Panc1 (cell line): ENCODE measurements around the gene RXYLT1. TPM values are rescaled to one million over a fixed set of nuclear protein-coding genes. Genes with fewer than 3 reads are reported as not detected.
A peak's percentile ranks its signal among the peaks of the same experiment; 100 is the strongest.

Experiments
- ATAC-seq: fragments of 200-7000 bp; cut with Tn5 transposase; 2 replicates; pipeline ENCODE4 v1.9.1; 2020; ENCODE audit warnings: mild to moderate bottlenecking, moderate library complexity
- BruUV-seq: library from RNA; stranded (reverse); fragments of 400-500 nt; replicated peaks from 2 replicates; lab custom pipeline; 2021; lab: Mats Ljungman, UMichigan
- CTCF ChIA-PET: fragments of 300-600 bp; sonication (Branson Sonifier 250); formaldehyde crosslinking; loops from one replicate; lab custom pipeline; 2022; ENCODE audit warnings: antibody characterized with exemption; lab: Charles Lee
- POLR2A ChIA-PET: fragments of 300-600 bp; sonication (Branson Sonifier 250); formaldehyde crosslinking; loops from one replicate; lab custom pipeline; 2022; ENCODE audit warnings: antibody characterized with exemption; lab: Charles Lee
- DNase-seq: peaks from one replicate; pipeline ENCODE4 v3.0.0-alpha.2; 2010; ENCODE audit warnings: low read depth, low spot score
- H3K27ac ChIP-seq: 2 replicates; pipeline ENCODE4 v1.5.1; 2011; ENCODE audit warnings: mild to moderate bottlenecking, low read length, inconsistent platforms
- H3K27me3 ChIP-seq: fragments of 200-500 bp; sonication (Bioruptor generic); 2 replicates; pipeline ENCODE4 v1.6.0; 2014; ENCODE audit warnings: low read length, inconsistent platforms; ENCODE audit not compliant: control insufficient read depth, insufficient read depth
- H3K36me3 ChIP-seq: fragments of 200-500 bp; sonication (Bioruptor generic); 2 replicates; pipeline ENCODE4 v1.5.1; 2014; ENCODE audit warnings: inconsistent platforms, mild to moderate bottlenecking, low read length, moderate library complexity; ENCODE audit not compliant: control insufficient read depth, insufficient read depth
- H3K4me1 ChIP-seq: 2 replicates; pipeline ENCODE4 v1.5.1; 2011; ENCODE audit warnings: inconsistent platforms, mild to moderate bottlenecking, low read length, moderate library complexity; ENCODE audit not compliant: control insufficient read depth, insufficient read depth
- H3K4me3 ChIP-seq, 2 experiments: 2 replicates each; pipeline ENCODE4 v1.5.1; 2011 to 2012; ENCODE audit warnings: low read depth in 2 of 2, low read length in 2 of 2, mild to moderate bottlenecking in 2 of 2, inconsistent platforms in 1 of 2, moderate library complexity in 1 of 2
- H3K9me3 ChIP-seq: fragments of 200-500 bp; sonication (Bioruptor generic); 2 replicates; pipeline ENCODE4 v1.5.1; 2014; ENCODE audit warnings: low read depth, mild to moderate bottlenecking, inconsistent platforms, low read length, moderate library complexity; ENCODE audit not compliant: control insufficient read depth, insufficient read depth
- POLR2AphosphoS5 ChIP-seq: IDR thresholded peaks from 2 replicates; pipeline ENCODE4 v1.6.1; 2012; ENCODE audit warnings: mild to moderate bottlenecking, low read depth, low read length, moderate library complexity
- REST ChIP-seq, 2 experiments: IDR thresholded peaks; 2 replicates each; pipeline ENCODE4 v1.6.1; 2011 to 2012; ENCODE audit warnings: low read depth in 2 of 2, control low read depth in 1 of 2, low read length in 1 of 2, mild to moderate bottlenecking in 1 of 2, moderate library complexity in 1 of 2; ENCODE audit not compliant: insufficient read depth in 1 of 2
- SIN3A ChIP-seq: IDR thresholded peaks from 2 replicates; pipeline ENCODE4 v1.6.1; 2012; ENCODE audit warnings: low read depth, mild to moderate bottlenecking, low read length, moderate library complexity, borderline replicate concordance; ENCODE audit not compliant: insufficient read depth
- TCF7L2 ChIP-seq: IDR thresholded peaks from 2 replicates; pipeline ENCODE4 v1.6.1; 2011; ENCODE audit warnings: mild to moderate bottlenecking, low read depth, low read length, inconsistent platforms
- in situ Hi-C: cut with HindIII; loops from 2 replicates; pipeline ENCODE4 v1.10.0; 2016; ENCODE audit warnings: low sequenced_read_pairs, low pct_unique_long_range_greater_than_20kb
- intact Hi-C: fragments of 100-400 bp; cut with micrococcal nuclease; formaldehyde crosslinking; loops from one replicate; pipeline ENCODE4 v1.10.0; 2022; ENCODE audit not compliant: unreplicated experiment
- total RNA-seq: library from RNA; stranded (reverse); gene quantifications from one replicate; pipeline ENCODE4 v1.2.1, GENCODE V29; 2021; ENCODE audit not compliant: unreplicated experiment
- TF ChIP-seq, protein P1 (sequence below): fragments of 450-650 bp; IDR thresholded peaks from 2 replicates; pipeline ENCODE4 v1.5.1; 2017; ENCODE audit warnings: mild to moderate bottlenecking

Gene RXYLT1
- total RNA-seq, 1 experiment from 2014 or later, result 20.3 TPM

GRCh38 chr12:63823040-63823439 is 43.3 kb downstream of the RXYLT1 start:
- Histone ChIP-seq H3K27ac (no peak overlapping the region), H3K36me3 (no peaks in the 10 kb centered on the region), H3K9me3 (no peaks in the 10 kb centered on the region), H3K4me1 (no peaks in the 10 kb centered on the region), H3K27me3 (no peaks in the 10 kb centered on the region), H3K4me3 (no peak overlapping the region)
- DNase-seq (no peak), ATAC-seq (no peak)
- no peak for TF ChIP-seq REST (IDR thresholded peaks at IDR 0.05; ENCODE audit: insufficient read depth in 1 of 2, low read depth in 2 of 2, low read length in 1 of 2)
- TF ChIP-seq TCF7L2, result no peak
- no peak for TF ChIP-seq POLR2AphosphoS5
- TF ChIP-seq SIN3A, result no peak
- TF ChIP-seq, protein P1, sequence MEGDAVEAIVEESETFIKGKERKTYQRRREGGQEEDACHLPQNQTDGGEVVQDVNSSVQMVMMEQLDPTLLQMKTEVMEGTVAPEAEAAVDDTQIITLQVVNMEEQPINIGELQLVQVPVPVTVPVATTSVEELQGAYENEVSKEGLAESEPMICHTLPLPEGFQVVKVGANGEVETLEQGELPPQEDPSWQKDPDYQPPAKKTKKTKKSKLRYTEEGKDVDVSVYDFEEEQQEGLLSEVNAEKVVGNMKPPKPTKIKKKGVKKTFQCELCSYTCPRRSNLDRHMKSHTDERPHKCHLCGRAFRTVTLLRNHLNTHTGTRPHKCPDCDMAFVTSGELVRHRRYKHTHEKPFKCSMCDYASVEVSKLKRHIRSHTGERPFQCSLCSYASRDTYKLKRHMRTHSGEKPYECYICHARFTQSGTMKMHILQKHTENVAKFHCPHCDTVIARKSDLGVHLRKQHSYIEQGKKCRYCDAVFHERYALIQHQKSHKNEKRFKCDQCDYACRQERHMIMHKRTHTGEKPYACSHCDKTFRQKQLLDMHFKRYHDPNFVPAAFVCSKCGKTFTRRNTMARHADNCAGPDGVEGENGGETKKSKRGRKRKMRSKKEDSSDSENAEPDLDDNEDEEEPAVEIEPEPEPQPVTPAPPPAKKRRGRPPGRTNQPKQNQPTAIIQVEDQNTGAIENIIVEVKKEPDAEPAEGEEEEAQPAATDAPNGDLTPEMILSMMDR, result no peak
- in situ Hi-C loops (no loop called here), intact Hi-C loops (no loop called here)
- BruUV-seq, result no TSS peak
- ChIA-PET POLR2A (no interaction called here), CTCF (no interaction called here)

- Histone ChIP-seq H3K4me3 (no peak overlapping the region), H3K4me1 (no peaks in the 10 kb centered on the region), H3K27me3 (no peaks in the 10 kb centered on the region), H3K9me3 (no peaks in the 10 kb centered on the region), H3K36me3 (no peaks in the 10 kb centered on the region), H3K27ac (no peak overlapping the region)
- intact Hi-C loops (loop anchor here (1.0 to 5.0 kb wide), 2 partner anchors 430 to 566 kb away; partner anchors contain the start of gene C12orf56), in situ Hi-C loops (no loop called here)
- CTCF ChIA-PET, result interaction anchor here (0.5 to 1.2 kb wide), 3 partner anchors 105 to 430 kb away, joined by 4 to 5 read pairs (median 4); no protein-coding TSS in a partner anchor
- POLR2A ChIA-PET, result no interaction called here
- TF ChIP-seq SIN3A, result no peak
- TF ChIP-seq, protein P1, result peak; percentile 86
- DNase-seq (no peak), ATAC-seq (peak; percentile 82)
- BruUV-seq, result no TSS peak
Observed at GRCh38 chr12:63826006-63826585, 46.4 kb downstream of the RXYLT1 start.
